GM21528 (cell line): ENCODE results near the gene ARL6IP1.

Experiments
- ATAC-seq: cut with Tn5 transposase; IDR thresholded peaks from one replicate; pipeline ENCODE4 v1.9.1; 2021; ENCODE audit warnings: mild to moderate bottlenecking, moderate library complexity; ENCODE audit not compliant: unreplicated experiment, low FRiP score

Gene ARL6IP1

GRCh38 chr16:18801145-18801972 is at the start of gene ARL6IP1:
Gene ARL6IP1, minus strand, starts transcription at chr16:18801549. Its CDS starts 83 bp downstream, at chr16:18801466.
- ATAC-seq = peak; percentile 93

- ATAC-seq = no peak
These were observed 45.1 kb upstream of the ARL6IP1 start for GRCh38 chr16:18846416-18846815.

DNA sequence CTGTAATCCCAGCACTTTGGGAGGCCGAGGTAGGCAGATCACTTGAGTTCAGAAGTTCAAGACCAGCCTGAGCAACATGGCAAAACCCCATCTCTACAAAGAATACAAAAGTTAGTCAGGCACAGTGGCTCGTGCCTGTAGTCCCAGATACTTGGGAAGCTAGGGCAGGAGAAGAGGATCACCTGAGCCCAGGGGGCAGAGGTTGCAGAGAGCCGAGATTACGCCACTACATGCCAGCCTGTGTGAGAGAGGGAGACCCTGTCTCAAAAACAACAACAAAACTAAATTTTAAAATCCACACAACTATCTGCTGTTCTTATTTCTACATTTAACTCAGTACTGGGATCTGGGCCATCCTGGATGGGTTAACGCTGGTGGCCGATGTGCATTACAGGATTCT is 41.2 kb upstream of the ARL6IP1 start:
- ATAC-seq = no peak

- ATAC-seq = no peak
These were observed 40.6 kb upstream of the ARL6IP1 start for GRCh38 chr16:18841833-18842525.

DNA sequence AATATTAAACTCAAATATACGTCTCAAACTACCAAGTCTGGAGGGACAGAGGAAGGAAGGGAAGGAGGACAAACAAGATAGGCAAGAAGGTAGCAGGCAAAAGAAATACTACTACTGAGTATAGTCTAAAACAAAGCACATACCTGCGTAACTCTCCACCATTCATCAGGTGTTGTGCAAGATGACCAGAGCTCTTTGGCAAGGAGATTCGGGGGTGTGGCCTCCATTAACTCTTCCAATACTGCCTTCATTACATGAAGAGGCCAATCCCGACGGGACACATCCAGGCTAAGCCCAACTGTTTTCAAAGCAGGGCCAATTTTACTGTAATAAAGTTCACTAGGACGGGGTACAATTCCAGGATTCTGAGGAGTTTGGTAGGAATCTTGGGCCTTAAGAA is 38.2 kb upstream of the ARL6IP1 start:
- ATAC-seq = no peak

DNA sequence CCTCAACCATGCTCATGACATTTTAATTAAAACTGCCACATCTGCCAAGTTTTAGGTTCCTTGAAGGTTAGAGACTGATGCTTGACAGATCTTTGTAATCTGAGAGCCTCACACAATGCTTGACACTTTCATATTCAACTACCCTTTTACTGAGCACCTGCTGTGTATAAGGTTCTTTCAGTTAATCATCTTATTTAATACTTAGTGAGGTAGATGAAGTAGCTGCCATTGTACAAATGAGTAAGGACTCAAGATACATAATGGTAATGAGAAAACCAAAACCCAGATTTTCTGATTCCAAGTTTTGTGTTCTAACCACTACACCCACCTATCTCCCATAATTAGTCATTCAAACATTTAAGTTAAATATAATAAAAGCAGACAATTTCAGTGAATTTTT is 35.4 kb upstream of the ARL6IP1 start:
- ATAC-seq = no peak

DNA sequence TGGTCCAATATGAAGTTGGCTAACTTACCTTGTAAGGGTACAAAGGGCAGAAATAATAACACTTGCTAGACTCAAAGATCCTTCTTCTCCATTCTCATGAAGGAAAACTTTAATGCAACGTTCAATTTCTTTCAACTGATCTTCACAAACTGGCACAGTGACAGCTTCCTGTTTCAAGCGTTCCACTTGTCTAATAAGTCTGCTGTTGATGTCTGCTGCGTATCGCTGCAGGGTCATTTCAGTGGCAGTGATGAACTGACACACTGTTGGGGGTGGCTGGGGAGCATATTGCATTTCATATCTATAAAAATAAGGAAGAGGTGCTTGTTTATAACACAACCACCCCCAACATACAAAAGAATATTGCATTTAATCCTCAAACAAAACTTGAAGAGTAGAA is 33.5 kb upstream of the ARL6IP1 start:
- ATAC-seq = no peak

DNA sequence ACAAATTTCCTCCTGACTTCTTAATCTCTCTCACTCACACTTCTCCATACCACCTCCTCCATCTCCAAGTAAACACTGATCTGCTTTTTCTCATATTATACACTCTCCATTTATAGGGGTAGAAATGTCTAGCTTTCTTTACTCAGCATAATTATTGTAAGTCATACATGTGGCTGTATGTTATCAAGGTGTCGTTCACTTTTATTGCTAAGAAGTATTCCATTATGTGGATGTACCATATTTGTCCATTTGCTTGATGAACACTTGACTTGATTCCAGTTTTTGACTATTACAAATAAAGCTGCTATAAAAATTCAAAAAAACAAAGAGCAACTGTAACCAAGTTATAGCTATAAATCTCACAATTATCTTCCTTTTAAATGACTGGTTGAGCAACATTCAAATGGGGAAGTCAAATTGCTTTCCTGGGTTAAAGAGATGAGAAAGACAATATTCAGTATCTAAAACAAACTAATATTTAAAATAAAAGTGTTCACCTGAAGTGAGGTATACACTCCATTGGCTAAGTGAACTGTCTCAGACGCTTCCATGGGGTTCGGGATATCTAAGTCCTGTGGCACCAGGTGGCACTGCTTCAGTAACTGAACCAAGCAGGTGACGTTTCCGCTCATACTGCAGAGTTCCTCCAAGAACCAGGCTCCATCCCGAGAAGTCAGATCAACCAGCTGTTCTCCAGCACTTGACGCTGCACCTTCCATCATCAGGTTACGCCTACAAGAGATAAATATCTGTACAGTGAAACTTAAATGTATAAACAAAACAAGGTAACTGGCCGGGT is 32.6 kb upstream of the ARL6IP1 start:
- ATAC-seq = no peak

DNA sequence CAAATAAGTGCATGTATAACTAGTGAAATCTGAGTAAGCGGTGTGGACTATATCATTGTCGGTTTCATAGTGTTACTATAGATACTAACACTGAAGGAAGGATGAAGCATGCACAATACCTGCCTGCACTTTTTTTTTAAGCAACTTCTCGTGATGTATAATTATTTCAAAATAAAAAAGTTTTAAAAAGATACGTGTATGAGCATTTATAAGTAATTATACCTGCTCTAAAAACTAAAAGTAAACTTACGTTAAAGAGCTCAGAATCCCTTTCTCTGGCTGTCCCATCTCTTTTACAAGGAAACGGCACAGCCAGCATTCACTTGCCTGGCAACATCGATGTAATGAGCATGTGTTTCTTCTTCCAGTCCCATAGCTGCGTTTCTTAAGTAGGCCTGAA is 31.3 kb upstream of the ARL6IP1 start:
- ATAC-seq = no peak

DNA sequence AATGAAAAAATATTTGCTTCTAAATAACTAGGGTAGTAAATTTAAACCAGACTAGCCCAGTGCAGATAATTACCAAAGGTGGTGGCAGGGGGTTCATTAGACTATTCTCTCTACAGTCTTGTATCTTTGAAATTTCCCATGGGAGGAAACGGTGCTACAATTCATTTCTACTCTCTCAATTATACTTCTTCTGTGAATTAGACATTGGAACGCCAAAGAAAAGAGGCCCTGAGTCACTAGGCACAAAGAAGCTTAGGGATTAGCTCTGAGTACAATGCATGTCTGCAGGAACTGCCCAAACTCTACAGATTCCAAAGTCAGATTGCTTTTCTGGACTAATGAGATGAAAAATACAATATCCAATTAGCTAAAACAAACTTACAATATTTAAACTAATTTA is 30.7 kb upstream of the ARL6IP1 start:
- ATAC-seq = no peak

DNA sequence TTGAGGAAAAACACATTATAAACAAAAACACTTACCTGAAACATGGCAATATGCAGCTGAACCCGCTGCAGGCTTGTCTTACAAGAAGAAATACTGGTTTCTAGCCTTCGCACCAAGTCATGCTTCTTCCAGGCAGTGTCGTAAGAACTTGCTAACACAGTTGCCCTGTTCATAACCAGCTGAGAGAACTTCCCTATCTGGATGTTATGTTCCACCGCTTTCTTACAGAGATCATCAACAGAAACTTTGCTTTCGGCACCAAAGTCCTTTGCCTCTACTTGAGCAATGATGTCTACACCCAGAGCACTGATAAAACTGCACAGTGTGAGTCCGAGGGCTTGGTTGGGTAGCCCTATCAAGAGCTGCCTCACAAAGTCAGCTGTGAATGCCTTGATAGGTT is 27.9 kb upstream of the ARL6IP1 start:
- ATAC-seq = no peak

GRCh38 chr16:18827890-18828289 is 26.5 kb upstream of the ARL6IP1 start:
- ATAC-seq = no peak

- no peak for ATAC-seq
These were observed 14.9 kb upstream of the ARL6IP1 start for GRCh38 chr16:18816286-18816685.

GRCh38 chr16:18811925-18812324 is 10.6 kb upstream of the ARL6IP1 start:
- no peak for ATAC-seq

DNA sequence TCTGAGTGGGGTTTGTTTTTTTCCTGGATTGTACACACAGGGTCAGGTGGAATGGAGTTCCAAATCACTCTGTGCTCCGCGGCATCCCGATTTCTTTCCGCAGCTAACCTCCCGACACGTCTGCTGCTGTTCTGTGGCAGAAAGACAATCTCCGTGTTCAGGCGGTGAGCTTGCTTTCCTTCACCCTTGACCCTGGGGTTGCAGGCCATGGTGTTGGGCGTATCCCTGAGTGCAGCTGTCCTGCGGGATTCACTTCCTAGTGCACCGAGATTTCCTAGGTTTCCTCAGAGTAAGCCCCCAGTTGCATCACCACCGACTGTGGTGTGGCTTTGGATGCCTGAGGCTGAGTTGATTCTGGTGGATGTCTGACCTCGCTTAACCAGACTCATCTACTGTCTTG is 7.8 kb upstream of the ARL6IP1 start:
- ATAC-seq = no peak

DNA sequence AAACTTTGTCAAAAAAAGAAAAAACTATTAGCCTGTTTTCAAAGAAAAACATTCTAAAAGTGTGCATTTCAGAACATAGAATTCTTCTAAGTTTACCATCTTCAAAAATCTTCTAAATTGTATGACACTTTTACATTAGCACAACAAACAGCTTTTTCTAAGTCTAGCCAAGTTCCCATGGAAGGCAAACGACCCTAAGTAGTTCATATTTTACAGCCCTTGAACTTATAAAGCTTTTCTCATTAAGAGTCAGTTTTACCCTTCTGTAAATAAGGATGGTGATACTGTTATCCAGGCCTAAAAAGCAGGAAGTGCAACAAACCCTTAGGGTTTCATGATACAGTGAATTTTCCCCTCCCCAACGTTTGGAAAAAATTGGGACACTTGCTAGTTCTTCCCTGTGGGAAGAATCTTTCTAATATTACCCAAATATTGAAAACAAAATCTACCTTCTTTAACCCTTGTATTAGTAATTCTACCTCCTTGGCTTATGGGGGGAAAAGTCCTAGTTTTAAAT is 4.0 kb upstream of the ARL6IP1 start:
- ATAC-seq = no peak

DNA sequence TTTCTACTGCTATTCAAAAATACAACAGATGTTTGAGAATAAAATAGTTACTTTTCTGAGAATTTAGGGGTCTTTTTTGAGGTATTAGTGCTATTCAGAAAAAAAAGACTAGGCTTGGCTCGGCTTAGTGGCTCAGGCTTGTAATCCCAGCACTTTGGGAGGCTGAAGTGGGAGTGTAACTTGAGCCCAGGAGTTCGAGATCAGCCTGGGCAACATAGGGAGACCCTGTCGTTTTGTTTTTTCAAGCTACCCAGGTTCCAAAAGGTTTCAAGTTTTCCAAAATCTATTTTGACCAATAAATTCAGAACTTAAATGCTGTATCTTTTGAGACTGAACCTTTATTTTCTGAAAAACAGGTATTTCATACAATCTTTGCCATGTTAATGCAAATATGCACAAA is 3.2 kb upstream of the ARL6IP1 start:
- ATAC-seq = no peak

DNA sequence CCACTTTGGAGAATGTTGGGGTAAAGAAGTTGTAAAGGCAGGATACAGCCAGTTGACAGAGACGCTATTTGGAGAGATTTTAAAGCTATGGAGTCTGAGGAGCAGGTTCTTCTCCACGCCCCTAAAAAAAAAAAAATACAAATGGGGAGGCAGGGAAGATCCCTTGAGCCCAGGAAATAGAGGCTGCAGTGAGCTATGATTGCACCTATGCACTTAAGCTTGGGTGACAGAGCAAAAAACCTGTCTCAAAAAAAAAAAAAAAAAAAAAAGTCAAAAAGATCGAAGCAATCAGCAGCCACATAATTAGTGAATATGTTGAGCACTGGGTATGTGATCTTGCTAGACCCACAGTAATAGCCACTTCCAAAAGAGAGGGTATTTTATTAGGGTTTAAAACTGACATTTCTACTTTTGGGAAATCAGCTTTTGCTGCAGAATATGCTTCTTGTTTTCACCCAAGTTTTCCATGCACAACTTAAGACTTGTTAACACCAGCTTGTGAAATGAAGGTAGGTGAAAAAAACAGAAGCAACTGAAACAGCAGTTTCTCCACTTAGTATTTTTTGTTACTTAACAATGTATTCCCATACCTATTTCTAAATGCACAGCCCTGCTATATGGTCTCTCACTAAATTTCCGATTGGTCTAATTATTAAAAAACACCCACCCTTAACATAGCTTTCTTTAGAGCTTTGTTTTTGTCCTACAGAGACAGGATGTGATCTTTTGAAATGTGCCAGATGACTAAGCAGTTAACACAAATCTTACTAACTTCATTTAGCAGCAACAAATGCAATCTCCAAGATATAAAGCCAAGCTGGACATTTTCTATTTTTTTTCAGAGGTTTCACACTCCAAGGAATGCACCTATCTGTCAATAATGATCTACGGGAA is 2.5 kb upstream of the ARL6IP1 start:
- no peak for ATAC-seq

GRCh38 chr16:18802767-18803343 is 1.5 kb upstream of the ARL6IP1 start:
- no peak for ATAC-seq

DNA sequence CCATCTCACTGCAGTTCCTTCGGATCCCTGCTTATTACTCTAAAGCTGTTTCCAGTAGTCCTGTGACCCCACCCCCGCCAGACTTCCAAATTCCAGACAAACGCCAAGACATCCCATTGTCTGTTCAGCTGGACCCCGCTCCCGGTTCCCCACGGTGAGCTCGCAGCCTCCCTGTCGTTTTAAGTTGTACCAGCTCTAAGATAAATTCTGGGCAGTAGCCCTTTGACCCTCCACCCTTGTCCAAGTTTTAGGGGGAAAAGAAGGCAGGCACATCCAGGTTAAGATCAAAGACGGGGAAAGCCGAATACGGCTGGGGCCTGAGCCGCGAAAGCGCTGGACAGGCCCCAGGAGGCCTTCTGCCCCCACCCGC is 589 bp downstream of the ARL6IP1 start:
- no peak for ATAC-seq
